GM12878 (cell line): ENCODE data around the gene MRPL57.
"Not testable (repeated sequence)": the region's sequence is repeated elsewhere in the genome, so short reads cannot be mapped to it uniquely, and the experiment has no call there.

Experiments used
- ATF2 ChIP-seq: IDR thresholded peaks from 2 replicates; pipeline ENCODE4 v1.6.1; 2012; ENCODE audit warnings: low read length, inconsistent platforms
- BRCA1 ChIP-seq: IDR thresholded peaks from 2 replicates; pipeline ENCODE4 v1.6.1; 2011; ENCODE audit warnings: low read depth, low read length, improper control_type of control experiment
- CTCF ChIP-seq, 3 experiments: IDR thresholded peaks in 2 of 3; conservative IDR thresholded peaks in 1 of 3; 2 replicates each; pipeline ENCODE4 v1.5.1; 2011; ENCODE audit warnings: low read depth in 3 of 3, low read length in 3 of 3, mild to moderate bottlenecking in 3 of 3, control low read depth in 2 of 3, moderate library complexity in 2 of 3, inconsistent platforms in 1 of 3, mixed read lengths in 1 of 3; ENCODE audit not compliant: control insufficient read depth in 2 of 3, insufficient read depth in 1 of 3; ENCODE audit errors: extremely low read depth in 1 of 3
- ETV6 ChIP-seq, 2 experiments: fragments of 450-650 bp in 1 of 2; IDR thresholded peaks in 1 of 2; conservative IDR thresholded peaks in 1 of 2; 2 replicates each; pipeline ENCODE4 v1.6.1; 2014; ENCODE audit warnings: antibody characterized with exemption in 1 of 2, borderline replicate concordance in 1 of 2, low read depth in 1 of 2, mild to moderate bottlenecking in 1 of 2, moderate library complexity in 1 of 2
- NFXL1 ChIP-seq: fragments of 450-650 bp; IDR thresholded peaks from 2 replicates; pipeline ENCODE4 v1.6.1; 2017; ENCODE audit warnings: antibody characterized with exemption, mild to moderate bottlenecking, borderline replicate concordance
- POLR2A ChIP-seq: IDR thresholded peaks from 2 replicates; pipeline ENCODE4 v1.6.1; 2011; ENCODE audit warnings: low read depth, mild to moderate bottlenecking, low read length
- SKIL ChIP-seq: fragments of 450-650 bp; IDR thresholded peaks from 2 replicates; pipeline ENCODE4 v1.6.1; 2017; ENCODE audit warnings: mild to moderate bottlenecking, low read depth, inconsistent platforms; ENCODE audit not compliant: poor library complexity, severe bottlenecking
- SMAD5 ChIP-seq: IDR thresholded peaks from 2 replicates; pipeline ENCODE4 v1.6.1; 2016; ENCODE audit warnings: antibody characterized with exemption, low read depth
- ZBTB40 ChIP-seq: fragments of 450-650 bp; IDR thresholded peaks from 2 replicates; pipeline ENCODE4 v1.6.1; 2016; ENCODE audit warnings: mild to moderate bottlenecking, moderate library complexity, borderline replicate concordance
- ZNF274 ChIP-seq: IDR thresholded peaks from one replicate; pipeline ENCODE4 v1.8.0; 2011; ENCODE audit not compliant: insufficient read length, insufficient read depth

- TF ChIP-seq NFXL1; CTCF (IDR thresholded peaks at IDR 0.05 in 2 of 3, conservative IDR thresholded peaks at IDR 0.05 in 1 of 3; ENCODE audit: control insufficient read depth in 2 of 3, extremely low read depth in 1 of 3, insufficient read depth in 1 of 3, low read depth in 3 of 3, low read length in 3 of 3); ETV6 (conservative IDR thresholded peaks at IDR 0.05 in 1 of 2, IDR thresholded peaks at IDR 0.05 in 1 of 2; ENCODE audit: borderline replicate concordance in 1 of 2, low read depth in 1 of 2); ATF2; ZNF274; SMAD5; ZBTB40; POLR2A; SKIL; BRCA1: not testable (repeated sequence)
These were observed 10.0 kb downstream of the MRPL57 start for GRCh38 chr13:21186410-21186809.
